Endothelial cell of umbilical vein (primary cell): ENCODE results near the gene NR2C1. TPM values are rescaled to one million over a fixed set of nuclear protein-coding genes. Genes with fewer than 3 reads are reported as not detected.

Experiments
- BruUV-seq: library from RNA; stranded (reverse); fragments of 400-500 nt; replicated peaks from 2 replicates; lab custom pipeline; 2021; lab: Mats Ljungman, UMichigan
- CTCF ChIA-PET: fragments of 300-600, 350-600 bp; sonication (Branson Sonifier 250); formaldehyde crosslinking; loops from one replicate; lab custom pipeline; 2021; ENCODE audit warnings: antibody characterized with exemption, inconsistent platforms; lab: Charles Lee
- POLR2A ChIA-PET: fragments of 300-600, 350-600 bp; sonication (Branson Sonifier 250); formaldehyde crosslinking; loops from one replicate; lab custom pipeline; 2021; ENCODE audit warnings: antibody characterized with exemption, inconsistent platforms; lab: Charles Lee
- DNase-seq: peaks from one replicate; pipeline ENCODE4 v3.0.0-alpha.2; 2011; ENCODE audit warnings: low read depth, low spot score
- FAIRE-seq: peaks from 2 replicates; lab custom pipeline; 2011; peaks lifted over from hg19 to GRCh38; lab: Jason Lieb, UNC
- H2AFZ ChIP-seq: 2 replicates; pipeline ENCODE4 v1.6.0; 2012; ENCODE audit warnings: low read depth, low read length, control low read depth, inconsistent platforms
- H3K27ac ChIP-seq: 2 replicates; pipeline ENCODE4 v1.5.1; 2011; ENCODE audit warnings: low read depth, mild to moderate bottlenecking, control low read depth, low read length, moderate library complexity; ENCODE audit not compliant: insufficient read depth
- H3K27me3 ChIP-seq, 2 experiments: 2 replicates each; pipeline versions ENCODE4 v1.6.0 to v1.6.1; 2011; ENCODE audit warnings: low read length in 2 of 2, mixed read lengths in 1 of 2; ENCODE audit not compliant: control insufficient read depth in 2 of 2, insufficient read depth in 2 of 2
- H3K36me3 ChIP-seq, 2 experiments: 2 replicates in 1 of 2; 3 replicates in 1 of 2; pipeline ENCODE4 v1.5.1; 2011; ENCODE audit warnings: low read length in 2 of 2, mild to moderate bottlenecking in 1 of 2, moderate library complexity in 1 of 2; ENCODE audit not compliant: control insufficient read depth in 2 of 2, insufficient read depth in 2 of 2; ENCODE audit errors: extremely low read depth in 1 of 2
- H3K4me1 ChIP-seq: 3 replicates; pipeline ENCODE4 v1.5.1; 2011; ENCODE audit warnings: mild to moderate bottlenecking, low read length; ENCODE audit not compliant: control insufficient read depth, insufficient read depth; ENCODE audit errors: extremely low read depth
- H3K4me2 ChIP-seq: 2 replicates; pipeline ENCODE4 v1.6.1; 2011; ENCODE audit warnings: low read length, control low read depth, mixed read lengths; ENCODE audit not compliant: insufficient read depth
- H3K4me3 ChIP-seq, 3 experiments: fragments of 200-600 bp in 1 of 3; sonication (generic), shearing (Covaris generic) in 1 of 3; replicated peaks in 1 of 3; 2 replicates each; pipeline ENCODE4 v1.5.1; 2011 to 2016; ENCODE audit warnings: control low read depth in 3 of 3, low read length in 3 of 3, mild to moderate bottlenecking in 2 of 3, inconsistent platforms in 1 of 3, low read depth in 1 of 3, moderate library complexity in 1 of 3; ENCODE audit not compliant: insufficient read depth in 1 of 3
- H3K79me2 ChIP-seq: 2 replicates; pipeline ENCODE4 v1.6.0; 2012; ENCODE audit warnings: low read length, inconsistent platforms; ENCODE audit not compliant: control insufficient read depth, insufficient read depth
- H3K9ac ChIP-seq: replicated peaks from 2 replicates; pipeline ENCODE3; 2011; ENCODE audit warnings: low read length, control low read depth; ENCODE audit not compliant: insufficient read depth; ENCODE audit errors: extremely low read depth
- H3K9me1 ChIP-seq: replicated peaks from 3 replicates; pipeline ENCODE4 v1.6.0; 2011; ENCODE audit warnings: mild to moderate bottlenecking, low read length; ENCODE audit not compliant: control insufficient read depth, insufficient read depth; ENCODE audit errors: extremely low read depth
- H3K9me3 ChIP-seq: replicated peaks from 2 replicates; pipeline ENCODE4 v1.5.1; 2012; ENCODE audit warnings: low read length, inconsistent platforms; ENCODE audit not compliant: control insufficient read depth, insufficient read depth
- H4K20me1 ChIP-seq: replicated peaks from 2 replicates; pipeline ENCODE3; 2011; ENCODE audit warnings: mild to moderate bottlenecking, low read length; ENCODE audit not compliant: control insufficient read depth, insufficient read depth; ENCODE audit errors: extremely low read depth
- CTCF ChIP-seq, 2 donors: IDR thresholded peaks; 1 replicate in 1 of 2; 2 replicates in 1 of 2; pipeline ENCODE4 v1.5.1; 2011; ENCODE audit warnings: low read length in 2 of 2, mild to moderate bottlenecking in 2 of 2, moderate library complexity in 2 of 2, control low read depth in 1 of 2, inconsistent platforms in 1 of 2, low read depth in 1 of 2; ENCODE audit not compliant: insufficient read depth in 1 of 2; ENCODE audit errors: extremely low read depth in 1 of 2
- EZH2 ChIP-seq: IDR thresholded peaks from 2 replicates; pipeline ENCODE4 v1.6.1; 2012; ENCODE audit warnings: borderline replicate concordance, low read depth, mild to moderate bottlenecking, moderate library complexity, low read length, inconsistent platforms; ENCODE audit not compliant: severe bottlenecking
- FOS ChIP-seq: IDR thresholded peaks from 2 replicates; pipeline ENCODE4 v1.6.1; 2011; ENCODE audit warnings: mild to moderate bottlenecking, low read length, moderate library complexity, borderline replicate concordance; ENCODE audit not compliant: insufficient read depth
- GATA2 ChIP-seq: IDR thresholded peaks from 2 replicates; pipeline ENCODE4 v1.7.0; 2011; ENCODE audit warnings: low read depth, mild to moderate bottlenecking, moderate library complexity, mixed read lengths, low read length; ENCODE audit not compliant: insufficient read length, insufficient read depth
- JUN ChIP-seq: IDR thresholded peaks from 2 replicates; pipeline ENCODE4 v1.6.1; 2011; ENCODE audit warnings: borderline replicate concordance, low read depth; ENCODE audit not compliant: insufficient read length, insufficient read depth
- MAX ChIP-seq: IDR thresholded peaks from 2 replicates; pipeline ENCODE4 v1.6.1; 2011; ENCODE audit not compliant: insufficient read depth, insufficient read length
- MYC ChIP-seq: IDR thresholded peaks from one replicate; pipeline ENCODE4 v1.6.1; 2011; ENCODE audit warnings: mild to moderate bottlenecking, low read depth, low read length
- POLR2A ChIP-seq: IDR thresholded peaks from 2 replicates; pipeline ENCODE4 v1.6.1; 2012; ENCODE audit warnings: low read depth, mild to moderate bottlenecking, control low read depth, low read length
- POLR2AphosphoS5 ChIP-seq: IDR thresholded peaks from 2 replicates; pipeline ENCODE4 v1.6.1; 2012; ENCODE audit warnings: low read depth, mild to moderate bottlenecking, control low read depth, low read length, moderate library complexity; ENCODE audit not compliant: insufficient read depth
- dilution Hi-C: fragments of 300-500 bp; cut with MboI; formaldehyde crosslinking; loops from one replicate; pipeline ENCODE4 v1.15.0; 2019; ENCODE audit warnings: low sequenced_read_pairs; ENCODE audit not compliant: extremely low pct_ligation_motif_present
- intact Hi-C: fragments of 100-400 bp; cut with micrococcal nuclease; formaldehyde crosslinking; loops from one replicate; pipeline ENCODE4 v1.10.0; 2022
- polyA plus RNA-seq, 4 experiments: library from polyadenylated mRNA; depleted of rRNA in 3 of 4; stranded (reverse) in 3 of 4; unstranded in 1 of 4; fragments of >200 nt; gene quantifications; 2 replicates each; pipeline versions ENCODE4 v1.2.1 to v1.2.3, GENCODE V29; 2011 to 2012; ENCODE audit warnings: missing spikeins in 1 of 4
- total RNA-seq: library from RNA; stranded (reverse); gene quantifications from 2 replicates; pipeline ENCODE4 v1.2.3, GENCODE V29; 2021

The NR2C1 gene
- total and polyA plus RNA-seq, 2 donors (not counting 3 experiments of a cell fraction or from before 2014, with no cell fraction given) = 21.0 to 37.7 TPM

- ChIA-PET POLR2A (no interaction called here), CTCF (interaction anchor here (0.6 to 5.4 kb wide), 27 partner anchors 11 to 572 kb away, joined by 3 to 131 read pairs (median 3); partner anchors contain the start of genes FGD6, NR2C1 and VEZT)
- no TSS peak for BruUV-seq
- Histone ChIP-seq H3K4me3 (no peak overlapping the region), H3K9ac (no peak overlapping the region), H2AFZ (no peak overlapping the region), H4K20me1 (no peaks in the 10 kb centered on the region), H3K36me3 (peaks cover 0 to 3% of the 10 kb centered on the region in 2 experiments), H3K79me2 (no peaks in the 10 kb centered on the region), H3K4me1 (peaks cover 25% of the 10 kb centered on the region), H3K9me1 (no peaks in the 10 kb centered on the region), H3K27me3 (no peaks in the 10 kb centered on the region), H3K4me2 (no peak overlapping the region), H3K9me3 (no peaks in the 10 kb centered on the region), H3K27ac (peak overlapping the region; percentile 88)
- peak; percentile 82 for FAIRE-seq
- dilution Hi-C loops (loop anchor here (25.0 kb wide), 1 partner anchor 95 kb away; the partner anchor contains the start of genes FGD6 and VEZT), intact Hi-C loops (loop anchor here (1.0 to 5.0 kb wide), 3 partner anchors 100 to 570 kb away; partner anchors contain the start of genes FGD6 and VEZT)
- DNase-seq = peak; percentile 85
- TF ChIP-seq MAX = no peak
- TF ChIP-seq CTCF (IDR thresholded peaks at IDR 0.05; ENCODE audit: extremely low read depth in 1 of 2, insufficient read depth in 1 of 2, low read depth in 1 of 2, low read length in 2 of 2) = peak; percentile 42 to 45
These were observed 43.8 kb upstream of the NR2C1 start for GRCh38 chr12:95117178-95117599.

GRCh38 chr12:95116773-95117172 is 43.4 kb upstream of the NR2C1 start:
- CTCF ChIA-PET = interaction anchor here (0.9 to 5.4 kb wide), 13 partner anchors 10 to 458 kb away, joined by 3 to 131 read pairs (median 5); partner anchors contain the start of genes FGD6 and VEZT
- no peak overlapping the region for H2AFZ ChIP-seq
- DNase-seq = no peak
- no peak overlapping the region for H3K27ac ChIP-seq
- BruUV-seq = no TSS peak
- H3K9me1 ChIP-seq = no peaks in the 10 kb centered on the region
- dilution Hi-C loops = loop anchor here (25.0 kb wide), 1 partner anchor 96 kb away; the partner anchor contains the start of genes FGD6 and VEZT
- intact Hi-C loops = loop anchor here (1.0 to 5.0 kb wide), 3 partner anchors 101 to 569 kb away; partner anchors contain the start of genes FGD6 and VEZT
- no peak for TF ChIP-seq FOS
- TF ChIP-seq MYC = no peak
- TF ChIP-seq MAX = no peak
- no peak for TF ChIP-seq GATA2
- no peak for TF ChIP-seq POLR2AphosphoS5
- TF ChIP-seq POLR2A = no peak
- no peak for TF ChIP-seq EZH2
- no peak for TF ChIP-seq CTCF (IDR thresholded peaks at IDR 0.05; ENCODE audit: extremely low read depth in 1 of 2, insufficient read depth in 1 of 2, low read depth in 1 of 2, low read length in 2 of 2)
- no peak for TF ChIP-seq JUN
- H3K9ac ChIP-seq = no peak overlapping the region
- no peaks in the 10 kb centered on the region for H3K79me2 ChIP-seq
- H3K4me1 ChIP-seq = peaks cover 25% of the 10 kb centered on the region
- POLR2A ChIA-PET = no interaction called here
- no peaks in the 10 kb centered on the region for H3K27me3 ChIP-seq
- H3K36me3 ChIP-seq = peaks cover 0 to 3% of the 10 kb centered on the region in 2 experiments
- no peak overlapping the region for H3K4me3 ChIP-seq
- H3K9me3 ChIP-seq = no peaks in the 10 kb centered on the region
- no peaks in the 10 kb centered on the region for H4K20me1 ChIP-seq
- H3K4me2 ChIP-seq = no peak overlapping the region
- FAIRE-seq = no peak
